ENCODE results near the gene LPIN3. TPM values are rescaled to one million over a fixed set of nuclear protein-coding genes. Genes with fewer than 3 reads are reported as not detected.

The LPIN3 gene
- total RNA-seq, 2 donors from 2014 or later = 28.7 to 29.6 TPM

- Histone ChIP-seq H3K27ac (no peak overlapping the region), H3K9me3 (no peaks in the 10 kb centered on the region), H3K4me3 (no peak overlapping the region), H3K27me3 (replicated peaks; ENCODE audit: insufficient read depth) (no peaks in the 10 kb centered on the region), H3K36me3 (no peaks in the 10 kb centered on the region), H3K4me1 (ENCODE audit: control insufficient read depth in 1 of 2, low read depth in 2 of 2) (no peaks in the 10 kb centered on the region)
- no peak for TF ChIP-seq CTCF (IDR thresholded peaks at IDR 0.05)
- ATAC-seq (ENCODE audit: insufficient number of reproducible peaks, low FRiP score, low read depth) (no peak), DNase-seq (ENCODE audit: low spot score) (no peak)
Measured at GRCh38 chr20:41379551-41379950, 38.9 kb downstream of the LPIN3 start.

- no peak overlapping the region for H3K4me3 ChIP-seq
- H3K27ac ChIP-seq = no peak overlapping the region
- ATAC-seq (ENCODE audit: insufficient number of reproducible peaks, low FRiP score, low read depth) (no peak), DNase-seq (ENCODE audit: low spot score) (no peak)
- TF ChIP-seq CTCF (IDR thresholded peaks at IDR 0.05) = no peak
- H3K27me3 ChIP-seq (replicated peaks; ENCODE audit: insufficient read depth) = no peaks in the 10 kb centered on the region
- H3K4me1 ChIP-seq (ENCODE audit: control insufficient read depth in 1 of 2, low read depth in 2 of 2) = no peaks in the 10 kb centered on the region
- H3K36me3 ChIP-seq = no peaks in the 10 kb centered on the region
- no peaks in the 10 kb centered on the region for H3K9me3 ChIP-seq
Measured at GRCh38 chr20:41380551-41381193, 40.1 kb downstream of the LPIN3 start.

- Histone ChIP-seq H3K9me3 (no peaks in the 10 kb centered on the region), H3K27me3 (replicated peaks; ENCODE audit: insufficient read depth) (no peaks in the 10 kb centered on the region), H3K36me3 (no peaks in the 10 kb centered on the region), H3K4me1 (ENCODE audit: control insufficient read depth in 1 of 2, low read depth in 2 of 2) (peaks cover 0 to 6% of the 10 kb centered on the region in 2 donors), H3K4me3 (no peak overlapping the region), H3K27ac (no peak overlapping the region)
- no peak for DNase-seq (ENCODE audit: low spot score)
- ATAC-seq (ENCODE audit: insufficient number of reproducible peaks, low FRiP score, low read depth) = no peak
- TF ChIP-seq CTCF (IDR thresholded peaks at IDR 0.05) = no peak
Measured at GRCh38 chr20:41382791-41383305, 42.2 kb downstream of the LPIN3 start.

- ATAC-seq (ENCODE audit: insufficient number of reproducible peaks, low FRiP score, low read depth) (no peak), DNase-seq (ENCODE audit: low spot score) (no peak)
- no peak overlapping the region for H3K27ac ChIP-seq
- no peaks in the 10 kb centered on the region for H3K36me3 ChIP-seq
- H3K4me3 ChIP-seq = no peak overlapping the region
- peaks cover 0 to 6% of the 10 kb centered on the region in 2 donors for H3K4me1 ChIP-seq (ENCODE audit: control insufficient read depth in 1 of 2, low read depth in 2 of 2)
- no peak for TF ChIP-seq CTCF (IDR thresholded peaks at IDR 0.05)
- no peaks in the 10 kb centered on the region for H3K9me3 ChIP-seq
- no peaks in the 10 kb centered on the region for H3K27me3 ChIP-seq (replicated peaks; ENCODE audit: insufficient read depth)
Measured at GRCh38 chr20:41386502-41387427, 46.1 kb downstream of the LPIN3 start.

- DNase-seq (ENCODE audit: low spot score) (no peak), ATAC-seq (ENCODE audit: insufficient number of reproducible peaks, low FRiP score, low read depth) (no peak)
- Histone ChIP-seq H3K27me3 (replicated peaks; ENCODE audit: insufficient read depth) (no peaks in the 10 kb centered on the region), H3K4me1 (ENCODE audit: control insufficient read depth in 1 of 2, low read depth in 2 of 2) (peaks cover 0 to 6% of the 10 kb centered on the region in 2 donors), H3K9me3 (no peaks in the 10 kb centered on the region), H3K27ac (no peak overlapping the region), H3K4me3 (no peak overlapping the region), H3K36me3 (no peaks in the 10 kb centered on the region)
- TF ChIP-seq CTCF (IDR thresholded peaks at IDR 0.05) = no peak
Measured at GRCh38 chr20:41387444-41387851, 46.8 kb downstream of the LPIN3 start.

Data from thoracic aorta (tissue), 2 donors.